WTC11 (cell line): ENCODE results near the gene GRM1. TPM values are rescaled to one million over a fixed set of nuclear protein-coding genes. Genes with fewer than 3 reads are reported as not detected.

Source experiments
- ATAC-seq: fragments of 200-7000 bp; cut with Tn5 transposase; 2 replicates; pipeline ENCODE4 v1.10.0; 2021; ENCODE audit warnings: mild to moderate bottlenecking, moderate library complexity
- CTCF ChIA-PET: fragments of 300-600 bp; sonication (Branson Sonifier 250); formaldehyde crosslinking; loops from one replicate; lab custom pipeline; 2021; ENCODE audit warnings: antibody characterized with exemption; lab: Charles Lee
- POLR2A ChIA-PET: fragments of 350-600 bp; sonication (Branson Sonifier 250); formaldehyde crosslinking; loops from one replicate; lab custom pipeline; 2021; ENCODE audit warnings: antibody characterized with exemption; lab: Charles Lee
- DNase-seq: peaks from one replicate; pipeline ENCODE4 v3.0.0; 2021; ENCODE audit warnings: low spot score
- H3K27ac Mint-ChIP-seq: 2 replicates; pipeline ENCODE4 v1.8.0; 2021; ENCODE audit warnings: mixed read lengths
- H3K27me3 Mint-ChIP-seq: 2 replicates; pipeline ENCODE4 v1.8.0; 2021; ENCODE audit warnings: low read depth, mild to moderate bottlenecking, moderate library complexity, mixed read lengths
- H3K36me3 Mint-ChIP-seq: 2 replicates; pipeline ENCODE4 v1.8.0; 2021; ENCODE audit warnings: mixed read lengths
- H3K4me1 Mint-ChIP-seq: 2 replicates; pipeline ENCODE4 v1.8.0; 2022; ENCODE audit warnings: mixed read lengths
- H3K4me3 Mint-ChIP-seq: 2 replicates; pipeline ENCODE4 v1.8.0; 2021; ENCODE audit warnings: mild to moderate bottlenecking, moderate library complexity, mixed read lengths
- H3K9me3 Mint-ChIP-seq: 2 replicates; pipeline ENCODE4 v1.8.0; 2021; ENCODE audit warnings: mixed read lengths
- ARID4B ChIP-seq: sonication (generic); formaldehyde crosslinking; IDR thresholded peaks from 2 replicates; pipeline ENCODE4 v1.8.0; 2023; ENCODE audit warnings: missing genetic modification reagents, mild to moderate bottlenecking, borderline replicate concordance
- E2F4 ChIP-seq: sonication (generic); formaldehyde crosslinking; IDR thresholded peaks from 2 replicates; pipeline ENCODE4 v1.8.1; 2022; ENCODE audit warnings: low read depth, mild to moderate bottlenecking, moderate library complexity, missing genetic modification reagents, borderline replicate concordance
- HMGA2 ChIP-seq: fragments of 250-450 bp; sonication (Bioruptor Pico); IDR thresholded peaks from 2 replicates; pipeline ENCODE4 v1.4.0; 2021; ENCODE audit warnings: mild to moderate bottlenecking, moderate library complexity
- NFATC4 ChIP-seq: fragments of 250-450 bp; sonication (Bioruptor Pico); IDR thresholded peaks from 2 replicates; pipeline ENCODE4 v1.9.0; 2021; ENCODE audit warnings: mild to moderate bottlenecking
- NFYB ChIP-seq: sonication (generic); formaldehyde crosslinking; conservative IDR thresholded peaks from 2 replicates; pipeline ENCODE4 v1.8.0; 2022; ENCODE audit warnings: low read depth, missing genetic modification reagents
- NR2C2 ChIP-seq: sonication (generic); formaldehyde crosslinking; IDR thresholded peaks from 2 replicates; pipeline ENCODE4 v1.8.0; 2022; ENCODE audit warnings: mild to moderate bottlenecking, missing genetic modification reagents
- PREB ChIP-seq: sonication (generic); formaldehyde crosslinking; IDR thresholded peaks from 2 replicates; pipeline ENCODE4 v1.8.1; 2022; ENCODE audit warnings: mild to moderate bottlenecking, missing genetic modification reagents, moderate library complexity, borderline replicate concordance
- SMAD3 ChIP-seq: sonication (generic); formaldehyde crosslinking; IDR thresholded peaks from 2 replicates; pipeline ENCODE4 v1.8.0; 2022; ENCODE audit warnings: missing genetic modification reagents, mild to moderate bottlenecking, borderline replicate concordance
- ZNF219 ChIP-seq: sonication (generic); formaldehyde crosslinking; IDR thresholded peaks from 2 replicates; pipeline ENCODE4 v1.8.0; 2023; ENCODE audit warnings: missing genetic modification reagents, mild to moderate bottlenecking, borderline replicate concordance
- ZNF281 ChIP-seq: sonication (generic); formaldehyde crosslinking; IDR thresholded peaks from 2 replicates; pipeline ENCODE4 v1.8.0; 2023; ENCODE audit warnings: mild to moderate bottlenecking, missing genetic modification reagents
- ZNF425 ChIP-seq: fragments of 250-450 bp; sonication (Bioruptor Pico); conservative IDR thresholded peaks from 2 replicates; pipeline ENCODE4 v1.9.0; 2021; ENCODE audit warnings: mild to moderate bottlenecking
- total RNA-seq: library from RNA; stranded (reverse); gene quantifications from 3 replicates; pipeline ENCODE4 v1.2.3, GENCODE V29; 2021
- TF ChIP-seq, protein P1 (sequence below): sonication (generic); formaldehyde crosslinking; IDR thresholded peaks from 2 replicates; pipeline ENCODE4 v1.8.1; 2023; ENCODE audit warnings: mild to moderate bottlenecking, missing genetic modification reagents, borderline replicate concordance
- TF ChIP-seq, protein P2 (sequence below): sonication (generic); formaldehyde crosslinking; conservative IDR thresholded peaks from 2 replicates; pipeline ENCODE4 v1.8.1; 2023; ENCODE audit warnings: mild to moderate bottlenecking, low read depth, missing genetic modification reagents, moderate library complexity

GRM1 gene
- total RNA-seq, 1 experiment from 2014 or later, result 0.46 TPM

GRCh38 chr6:146316175-146316495 is 287.3 kb downstream of the GRM1 start (continued):
- TF ChIP-seq ZNF219 (CRISPR knock-in tag), result no peak
- TF ChIP-seq ZNF425 (CRISPR knock-in tag), result no peak
- TF ChIP-seq NR2C2 (CRISPR knock-in tag), result no peak

GRCh38 chr6:146331013-146331412 is 302.2 kb downstream of the GRM1 start:
- ChIA-PET POLR2A (no interaction called here), CTCF (no interaction called here)
- Mint-ChIP-seq H3K4me3 (no peak overlapping the region), H3K4me1 (peaks cover 23% of the 10 kb centered on the region), H3K9me3 (peaks cover 19% of the 10 kb centered on the region), H3K36me3 (peaks cover 8% of the 10 kb centered on the region), H3K27me3 (no peaks in the 10 kb centered on the region), H3K27ac (no peak overlapping the region)
- DNase-seq, result no peak
- ATAC-seq, result no peak
- TF ChIP-seq E2F4 (CRISPR knock-in tag), result no peak
- TF ChIP-seq NR2C2 (CRISPR knock-in tag), result no peak
- no peak for TF ChIP-seq HMGA2
- no peak for TF ChIP-seq SMAD3 (CRISPR knock-in tag)
- no peak for TF ChIP-seq PREB (CRISPR knock-in tag)
- TF ChIP-seq NFYB, result no peak

DNA sequence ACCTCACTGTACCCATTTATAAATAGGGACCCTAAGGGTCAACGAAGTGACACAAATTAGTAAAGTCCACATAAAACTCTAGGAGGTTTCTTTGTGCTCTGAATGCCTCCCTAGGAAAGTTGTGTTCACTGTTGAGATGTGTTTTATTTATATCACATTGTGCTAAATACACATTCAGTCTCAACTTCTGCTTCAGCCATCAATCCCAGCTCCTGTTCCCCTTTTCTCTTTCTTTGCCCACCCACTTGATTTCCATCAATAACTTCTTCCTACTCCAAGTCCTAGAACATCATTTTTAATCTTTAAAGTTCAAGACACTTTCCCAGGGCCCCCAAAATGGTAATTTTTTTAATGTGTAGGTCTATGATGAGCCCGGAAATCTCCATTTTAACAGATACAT is 306.5 kb downstream of the GRM1 start:
- no peak overlapping the region for H3K27ac Mint-ChIP-seq
- POLR2A ChIA-PET, result no interaction called here
- CTCF ChIA-PET, result no interaction called here
- H3K4me3 Mint-ChIP-seq, result no peak overlapping the region
- peaks cover 38% of the 10 kb centered on the region for H3K4me1 Mint-ChIP-seq
- ATAC-seq (no peak), DNase-seq (no peak)
- no peaks in the 10 kb centered on the region for H3K27me3 Mint-ChIP-seq
- H3K36me3 Mint-ChIP-seq, result peaks cover 16% of the 10 kb centered on the region
- H3K9me3 Mint-ChIP-seq, result peaks cover 26% of the 10 kb centered on the region
- TF ChIP-seq HMGA2 (no peak), ZNF281 (CRISPR knock-in tag) (no peak), NFATC4 (CRISPR knock-in tag) (no peak), ARID4B (CRISPR knock-in tag) (no peak)
- TF ChIP-seq, protein P1, sequence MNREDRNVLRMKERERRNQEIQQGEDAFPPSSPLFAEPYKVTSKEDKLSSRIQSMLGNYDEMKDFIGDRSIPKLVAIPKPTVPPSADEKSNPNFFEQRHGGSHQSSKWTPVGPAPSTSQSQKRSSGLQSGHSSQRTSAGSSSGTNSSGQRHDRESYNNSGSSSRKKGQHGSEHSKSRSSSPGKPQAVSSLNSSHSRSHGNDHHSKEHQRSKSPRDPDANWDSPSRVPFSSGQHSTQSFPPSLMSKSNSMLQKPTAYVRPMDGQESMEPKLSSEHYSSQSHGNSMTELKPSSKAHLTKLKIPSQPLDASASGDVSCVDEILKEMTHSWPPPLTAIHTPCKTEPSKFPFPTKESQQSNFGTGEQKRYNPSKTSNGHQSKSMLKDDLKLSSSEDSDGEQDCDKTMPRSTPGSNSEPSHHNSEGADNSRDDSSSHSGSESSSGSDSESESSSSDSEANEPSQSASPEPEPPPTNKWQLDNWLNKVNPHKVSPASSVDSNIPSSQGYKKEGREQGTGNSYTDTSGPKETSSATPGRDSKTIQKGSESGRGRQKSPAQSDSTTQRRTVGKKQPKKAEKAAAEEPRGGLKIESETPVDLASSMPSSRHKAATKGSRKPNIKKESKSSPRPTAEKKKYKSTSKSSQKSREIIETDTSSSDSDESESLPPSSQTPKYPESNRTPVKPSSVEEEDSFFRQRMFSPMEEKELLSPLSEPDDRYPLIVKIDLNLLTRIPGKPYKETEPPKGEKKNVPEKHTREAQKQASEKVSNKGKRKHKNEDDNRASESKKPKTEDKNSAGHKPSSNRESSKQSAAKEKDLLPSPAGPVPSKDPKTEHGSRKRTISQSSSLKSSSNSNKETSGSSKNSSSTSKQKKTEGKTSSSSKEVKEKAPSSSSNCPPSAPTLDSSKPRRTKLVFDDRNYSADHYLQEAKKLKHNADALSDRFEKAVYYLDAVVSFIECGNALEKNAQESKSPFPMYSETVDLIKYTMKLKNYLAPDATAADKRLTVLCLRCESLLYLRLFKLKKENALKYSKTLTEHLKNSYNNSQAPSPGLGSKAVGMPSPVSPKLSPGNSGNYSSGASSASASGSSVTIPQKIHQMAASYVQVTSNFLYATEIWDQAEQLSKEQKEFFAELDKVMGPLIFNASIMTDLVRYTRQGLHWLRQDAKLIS, result no peak
- TF ChIP-seq, protein P2, sequence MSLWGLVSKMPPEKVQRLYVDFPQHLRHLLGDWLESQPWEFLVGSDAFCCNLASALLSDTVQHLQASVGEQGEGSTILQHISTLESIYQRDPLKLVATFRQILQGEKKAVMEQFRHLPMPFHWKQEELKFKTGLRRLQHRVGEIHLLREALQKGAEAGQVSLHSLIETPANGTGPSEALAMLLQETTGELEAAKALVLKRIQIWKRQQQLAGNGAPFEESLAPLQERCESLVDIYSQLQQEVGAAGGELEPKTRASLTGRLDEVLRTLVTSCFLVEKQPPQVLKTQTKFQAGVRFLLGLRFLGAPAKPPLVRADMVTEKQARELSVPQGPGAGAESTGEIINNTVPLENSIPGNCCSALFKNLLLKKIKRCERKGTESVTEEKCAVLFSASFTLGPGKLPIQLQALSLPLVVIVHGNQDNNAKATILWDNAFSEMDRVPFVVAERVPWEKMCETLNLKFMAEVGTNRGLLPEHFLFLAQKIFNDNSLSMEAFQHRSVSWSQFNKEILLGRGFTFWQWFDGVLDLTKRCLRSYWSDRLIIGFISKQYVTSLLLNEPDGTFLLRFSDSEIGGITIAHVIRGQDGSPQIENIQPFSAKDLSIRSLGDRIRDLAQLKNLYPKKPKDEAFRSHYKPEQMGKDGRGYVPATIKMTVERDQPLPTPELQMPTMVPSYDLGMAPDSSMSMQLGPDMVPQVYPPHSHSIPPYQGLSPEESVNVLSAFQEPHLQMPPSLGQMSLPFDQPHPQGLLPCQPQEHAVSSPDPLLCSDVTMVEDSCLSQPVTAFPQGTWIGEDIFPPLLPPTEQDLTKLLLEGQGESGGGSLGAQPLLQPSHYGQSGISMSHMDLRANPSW (CRISPR knock-in tag), result no peak
